Activated naive CD4-positive, alpha-beta T cell treated with anti-CD3 and anti-CD28 coated beads, Interleukin-2, amount 10 ng/mL, durations not matched to agents 7 days and 5 days (primary cell): ENCODE results near the gene MYO1D.
A peak's percentile ranks its signal among the peaks of the same experiment; 100 is the strongest.

Source experiments
- CTCF ChIA-PET: fragments of 350-600 bp; sonication (Branson Sonifier 250); formaldehyde crosslinking; loops from one replicate; lab custom pipeline; 2021; ENCODE audit warnings: antibody characterized with exemption; lab: Charles Lee
- DNase-seq: peaks from one replicate; pipeline ENCODE4 v3.0.0-alpha.2; 2020
- H3K27ac Mint-ChIP-seq: one replicate; pipeline ENCODE4 v1.8.0; 2021; ENCODE audit warnings: mild to moderate bottlenecking, moderate library complexity, mixed read lengths
- H3K27me3 Mint-ChIP-seq: one replicate; pipeline ENCODE4 v1.8.0; 2021; ENCODE audit warnings: mild to moderate bottlenecking, mixed read lengths
- H3K36me3 Mint-ChIP-seq: one replicate; pipeline ENCODE4 v1.8.0; 2021; ENCODE audit warnings: mixed read lengths
- H3K4me1 Mint-ChIP-seq: one replicate; pipeline ENCODE4 v1.8.0; 2021; ENCODE audit warnings: mixed read lengths
- H3K4me3 Mint-ChIP-seq: one replicate; pipeline ENCODE4 v1.8.0; 2021; ENCODE audit warnings: mild to moderate bottlenecking, moderate library complexity, mixed read lengths
- H3K9me3 Mint-ChIP-seq: one replicate; pipeline ENCODE4 v1.8.0; 2021; ENCODE audit warnings: mixed read lengths

The MYO1D gene

GRCh38 chr17:32879134-32879533 lies 2.2 kb upstream of the MYO1D start:
- Mint-ChIP-seq H3K4me1 (peaks cover 13% of the 10 kb centered on the region), H3K9me3 (no peaks in the 10 kb centered on the region), H3K4me3 (no peak overlapping the region), H3K27ac (no peak overlapping the region), H3K36me3 (no peaks in the 10 kb centered on the region), H3K27me3 (peaks cover 24% of the 10 kb centered on the region)
- CTCF ChIA-PET: interaction anchor here (1.5 to 6.2 kb wide), 4 partner anchors 31 to 97 kb away, joined by 5 to 99 read pairs (median 16); no protein-coding TSS in a partner anchor
- no peak for DNase-seq

GRCh38 chr17:32878211-32878610 lies 1.3 kb upstream of the MYO1D start:
- CTCF ChIA-PET: interaction anchor here (0.9 to 6.2 kb wide), 14 partner anchors 8 to 101 kb away, joined by 3 to 99 read pairs (median 6); a partner anchor contains a TSS
- Mint-ChIP-seq H3K4me1 (peaks cover 13% of the 10 kb centered on the region), H3K27ac (no peak overlapping the region), H3K4me3 (no peak overlapping the region), H3K9me3 (no peaks in the 10 kb centered on the region), H3K36me3 (no peaks in the 10 kb centered on the region), H3K27me3 (peaks cover 29% of the 10 kb centered on the region)
- DNase-seq: no peak

DNA sequence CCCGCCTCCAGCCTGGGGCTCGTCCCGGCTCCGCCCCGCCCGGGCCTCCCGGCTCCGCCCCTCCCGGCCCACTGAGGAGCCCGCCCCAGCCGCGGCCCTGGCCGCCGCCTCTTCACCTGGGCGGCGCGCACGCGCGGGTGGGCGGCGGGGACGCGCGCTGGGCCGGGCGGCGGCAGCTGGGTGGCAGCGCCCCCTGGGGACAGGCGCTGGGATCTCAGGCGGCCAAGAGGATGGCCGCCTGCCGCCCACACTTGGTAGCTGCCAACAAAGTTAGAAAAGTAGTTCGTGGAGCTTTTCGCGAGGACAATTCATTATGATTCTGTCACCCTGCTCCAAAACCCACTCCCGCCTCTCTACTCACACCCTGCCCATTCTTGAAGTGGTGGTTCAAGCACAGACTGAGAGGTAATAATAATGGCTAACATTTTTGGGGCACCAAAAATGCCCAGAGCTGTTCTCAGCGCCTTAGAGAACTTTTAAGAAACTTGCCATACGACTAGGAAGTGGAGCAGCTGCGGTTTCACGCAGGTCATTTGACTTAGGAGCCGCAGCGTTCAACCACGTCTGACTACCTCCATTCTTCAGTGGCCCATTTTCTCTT lies 340 bp upstream of the MYO1D start:
- Mint-ChIP-seq H3K27me3 (peaks cover 33% of the 10 kb centered on the region), H3K9me3 (no peaks in the 10 kb centered on the region), H3K4me1 (peaks cover 13% of the 10 kb centered on the region), H3K27ac (peak overlapping the region; percentile 46), H3K4me3 (peak overlapping the region; percentile 64), H3K36me3 (no peaks in the 10 kb centered on the region)
- DNase-seq: peak; percentile 92
- CTCF ChIA-PET: interaction anchor here (0.7 to 6.2 kb wide), 35 partner anchors 9 to 433 kb away, joined by 3 to 99 read pairs (median 4); partner anchors contain the start of gene PSMD11

- CTCF ChIA-PET: interaction anchor here (1.1 to 6.2 kb wide), 9 partner anchors 29 to 94 kb away, joined by 3 to 99 read pairs (median 7); no protein-coding TSS in a partner anchor
- Mint-ChIP-seq H3K4me1 (peaks cover 13% of the 10 kb centered on the region), H3K9me3 (no peaks in the 10 kb centered on the region), H3K27ac (peak overlapping the region; percentile 75), H3K4me3 (peak overlapping the region; percentile 84), H3K27me3 (peaks cover 31% of the 10 kb centered on the region), H3K36me3 (no peaks in the 10 kb centered on the region)
- DNase-seq: no peak
Observed at GRCh38 chr17:32875923-32876416, 954 bp downstream of the MYO1D start.

- Mint-ChIP-seq H3K27me3 (peaks cover 31% of the 10 kb centered on the region), H3K4me3 (peak overlapping the region; percentile 84), H3K36me3 (no peaks in the 10 kb centered on the region), H3K9me3 (no peaks in the 10 kb centered on the region), H3K4me1 (peaks cover 13% of the 10 kb centered on the region), H3K27ac (no peak overlapping the region)
- no peak for DNase-seq
- CTCF ChIA-PET: interaction anchor here (1.1 to 6.2 kb wide), 5 partner anchors 30 to 93 kb away, joined by 3 to 99 read pairs (median 6); no protein-coding TSS in a partner anchor
Observed at GRCh38 chr17:32875230-32875917, 1.6 kb downstream of the MYO1D start.

GRCh38 chr17:32873114-32873513 lies 3.8 kb downstream of the MYO1D start:
- peaks cover 13% of the 10 kb centered on the region for H3K4me1 Mint-ChIP-seq
- CTCF ChIA-PET: interaction anchor here (6.2 kb wide), 1 partner anchor 91 kb away, joined by 99 read pairs; no protein-coding TSS in a partner anchor
- peaks cover 33% of the 10 kb centered on the region for H3K27me3 Mint-ChIP-seq
- H3K4me3 Mint-ChIP-seq: no peak overlapping the region
- no peaks in the 10 kb centered on the region for H3K9me3 Mint-ChIP-seq
- H3K36me3 Mint-ChIP-seq: no peaks in the 10 kb centered on the region
- no peak overlapping the region for H3K27ac Mint-ChIP-seq
- DNase-seq: no peak

- CTCF ChIA-PET: interaction anchor here (1.3 kb wide), 1 partner anchor 90 kb away, joined by 3 read pairs; no protein-coding TSS in a partner anchor
- Mint-ChIP-seq H3K4me3 (no peak overlapping the region), H3K9me3 (no peaks in the 10 kb centered on the region), H3K36me3 (no peaks in the 10 kb centered on the region), H3K4me1 (peaks cover 7% of the 10 kb centered on the region), H3K27me3 (peaks cover 32% of the 10 kb centered on the region), H3K27ac (no peak overlapping the region)
- no peak for DNase-seq
Observed at GRCh38 chr17:32871746-32872145, 5.2 kb downstream of the MYO1D start.

DNA sequence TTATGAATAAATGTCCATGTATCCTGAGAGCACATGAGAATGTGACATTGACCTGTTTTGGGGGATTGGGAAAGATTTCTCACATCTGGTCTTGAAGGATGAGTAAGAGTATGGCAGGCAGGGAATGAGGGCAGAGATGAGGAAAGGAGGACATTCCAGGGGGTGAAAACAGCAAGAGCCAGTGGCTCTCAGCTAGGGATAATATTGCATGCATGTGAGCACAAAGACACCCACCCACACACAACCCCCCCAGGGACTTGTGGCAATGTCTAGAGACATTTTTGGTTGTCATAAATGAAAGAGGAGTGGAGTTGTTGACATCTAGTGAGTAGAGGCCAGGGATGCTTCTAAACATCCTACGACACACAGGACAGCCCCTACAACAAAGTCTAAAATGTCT lies 6.0 kb downstream of the MYO1D start:
- H3K4me3 Mint-ChIP-seq: no peak overlapping the region
- no peaks in the 10 kb centered on the region for H3K9me3 Mint-ChIP-seq
- H3K27ac Mint-ChIP-seq: no peak overlapping the region
- peaks cover 4% of the 10 kb centered on the region for H3K4me1 Mint-ChIP-seq
- no peak for DNase-seq
- CTCF ChIA-PET: no interaction called here
- H3K27me3 Mint-ChIP-seq: peaks cover 26% of the 10 kb centered on the region
- no peaks in the 10 kb centered on the region for H3K36me3 Mint-ChIP-seq

GRCh38 chr17:32870027-32870670 lies 6.8 kb downstream of the MYO1D start:
- H3K9me3 Mint-ChIP-seq: no peaks in the 10 kb centered on the region
- H3K4me1 Mint-ChIP-seq: peaks cover 2% of the 10 kb centered on the region
- H3K27me3 Mint-ChIP-seq: peaks cover 23% of the 10 kb centered on the region
- H3K4me3 Mint-ChIP-seq: no peak overlapping the region
- H3K36me3 Mint-ChIP-seq: no peaks in the 10 kb centered on the region
- DNase-seq: no peak
- CTCF ChIA-PET: no interaction called here
- H3K27ac Mint-ChIP-seq: no peak overlapping the region

- H3K9me3 Mint-ChIP-seq: no peaks in the 10 kb centered on the region
- CTCF ChIA-PET: interaction anchor here (2.7 kb wide), 1 partner anchor 8 kb away, joined by 12 read pairs; the partner anchor contains the start of gene MYO1D
Observed at GRCh38 chr17:32869345-32870026, 7.4 kb downstream of the MYO1D start.

GRCh38 chr17:32865141-32865540 lies 11.8 kb downstream of the MYO1D start:
- Mint-ChIP-seq H3K27me3 (peaks cover 6% of the 10 kb centered on the region), H3K4me3 (no peak overlapping the region), H3K36me3 (no peaks in the 10 kb centered on the region), H3K9me3 (no peaks in the 10 kb centered on the region), H3K4me1 (no peaks in the 10 kb centered on the region), H3K27ac (no peak overlapping the region)
- CTCF ChIA-PET: no interaction called here
- no peak for DNase-seq

More at GRCh38 chr17:32869345-32870026, 7.4 kb downstream of the MYO1D start:
- Mint-ChIP-seq H3K36me3 (no peaks in the 10 kb centered on the region), H3K4me3 (no peak overlapping the region), H3K4me1 (no peaks in the 10 kb centered on the region), H3K27ac (no peak overlapping the region), H3K27me3 (peaks cover 23% of the 10 kb centered on the region)
- no peak for DNase-seq

DNA sequence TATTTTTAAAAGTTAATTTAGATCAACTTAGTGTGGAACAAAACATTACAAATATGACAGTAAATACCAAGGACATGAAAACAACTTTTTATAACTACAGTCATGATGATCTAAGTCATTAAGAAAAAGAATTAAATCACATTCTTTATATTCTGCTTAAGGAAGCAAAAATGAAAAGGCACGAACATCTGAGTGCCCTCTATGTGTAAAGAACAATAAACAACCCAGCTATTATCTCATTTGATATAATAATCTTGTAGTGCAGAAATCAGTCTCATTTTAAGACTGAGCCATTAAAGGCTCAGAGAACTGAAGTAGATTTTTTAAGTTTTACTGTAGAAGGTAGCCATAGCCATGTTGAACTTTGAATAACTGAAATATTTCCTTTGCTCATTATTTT lies 13.4 kb downstream of the MYO1D start:
- no peaks in the 10 kb centered on the region for H3K36me3 Mint-ChIP-seq
- no peaks in the 10 kb centered on the region for H3K27me3 Mint-ChIP-seq
- no peaks in the 10 kb centered on the region for H3K4me1 Mint-ChIP-seq
- CTCF ChIA-PET: interaction anchor here (1.0 kb wide), 1 partner anchor 14 kb away, joined by 3 read pairs; the partner anchor contains the start of gene MYO1D
- H3K4me3 Mint-ChIP-seq: no peak overlapping the region
- DNase-seq: no peak
- H3K27ac Mint-ChIP-seq: no peak overlapping the region
- no peaks in the 10 kb centered on the region for H3K9me3 Mint-ChIP-seq

GRCh38 chr17:32862940-32863339 lies 14.0 kb downstream of the MYO1D start:
- no peaks in the 10 kb centered on the region for H3K4me1 Mint-ChIP-seq
- H3K27ac Mint-ChIP-seq: no peak overlapping the region
- H3K27me3 Mint-ChIP-seq: no peaks in the 10 kb centered on the region
- H3K9me3 Mint-ChIP-seq: no peaks in the 10 kb centered on the region
- no peaks in the 10 kb centered on the region for H3K36me3 Mint-ChIP-seq
- CTCF ChIA-PET: interaction anchor here (1.0 to 1.5 kb wide), 2 partner anchors 14 to 15 kb away, joined by 3 read pairs; partner anchors contain the start of gene MYO1D
- DNase-seq: no peak
- H3K4me3 Mint-ChIP-seq: no peak overlapping the region
